SK-N-MC (cell line): ENCODE data around the gene XRCC1.

Experiments
- DNase-seq: peaks from one replicate; pipeline ENCODE4 v3.0.0-alpha.2; 2011; ENCODE audit warnings: low read depth, low spot score
- H3K27ac ChIP-seq: fragments of 200-600 bp; sonication (generic); 2 replicates; pipeline ENCODE4 v1.5.1; 2016; ENCODE audit warnings: mixed run types
- H3K36me3 ChIP-seq: fragments of 200-600 bp; sonication (generic); 2 replicates; pipeline ENCODE4 v1.6.1; 2017; ENCODE audit warnings: antibody characterized with exemption, low read length, mixed read lengths; ENCODE audit not compliant: insufficient read depth
- H3K4me3 ChIP-seq: fragments of 200-600 bp; sonication (generic); 2 replicates; pipeline ENCODE4 v1.5.1; 2016
- H3K9ac ChIP-seq: fragments of 200-600 bp; sonication (generic); 2 replicates; pipeline ENCODE4 v1.8.0; 2017; ENCODE audit warnings: mixed run types, mixed read lengths; ENCODE audit not compliant: insufficient read length
- H3K9me3 ChIP-seq: fragments of 200-600 bp; sonication (generic); 2 replicates; pipeline ENCODE4 v1.6.1; 2017; ENCODE audit warnings: low read depth, mild to moderate bottlenecking, antibody characterized with exemption, low read length, moderate library complexity, mixed read lengths
- EZH2 ChIP-seq: fragments of 200-600 bp; sonication (generic); IDR thresholded peaks from one replicate; pipeline ENCODE4 v1.6.1; 2017; ENCODE audit warnings: antibody characterized with exemption
- FOXP2 ChIP-seq: optimal IDR thresholded peaks from 2 replicates; pipeline ENCODE3; 2011; ENCODE audit warnings: mild to moderate bottlenecking, moderate library complexity; ENCODE audit not compliant: insufficient read depth; ENCODE audit errors: extremely low read length, control extremely low read depth
- POLR2AphosphoS5 ChIP-seq: IDR thresholded peaks from 2 replicates; pipeline ENCODE4 v1.6.1; 2012; ENCODE audit warnings: mild to moderate bottlenecking, low read depth, low read length, borderline replicate concordance

The XRCC1 gene, protein sequence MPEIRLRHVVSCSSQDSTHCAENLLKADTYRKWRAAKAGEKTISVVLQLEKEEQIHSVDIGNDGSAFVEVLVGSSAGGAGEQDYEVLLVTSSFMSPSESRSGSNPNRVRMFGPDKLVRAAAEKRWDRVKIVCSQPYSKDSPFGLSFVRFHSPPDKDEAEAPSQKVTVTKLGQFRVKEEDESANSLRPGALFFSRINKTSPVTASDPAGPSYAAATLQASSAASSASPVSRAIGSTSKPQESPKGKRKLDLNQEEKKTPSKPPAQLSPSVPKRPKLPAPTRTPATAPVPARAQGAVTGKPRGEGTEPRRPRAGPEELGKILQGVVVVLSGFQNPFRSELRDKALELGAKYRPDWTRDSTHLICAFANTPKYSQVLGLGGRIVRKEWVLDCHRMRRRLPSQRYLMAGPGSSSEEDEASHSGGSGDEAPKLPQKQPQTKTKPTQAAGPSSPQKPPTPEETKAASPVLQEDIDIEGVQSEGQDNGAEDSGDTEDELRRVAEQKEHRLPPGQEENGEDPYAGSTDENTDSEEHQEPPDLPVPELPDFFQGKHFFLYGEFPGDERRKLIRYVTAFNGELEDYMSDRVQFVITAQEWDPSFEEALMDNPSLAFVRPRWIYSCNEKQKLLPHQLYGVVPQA

DNA sequence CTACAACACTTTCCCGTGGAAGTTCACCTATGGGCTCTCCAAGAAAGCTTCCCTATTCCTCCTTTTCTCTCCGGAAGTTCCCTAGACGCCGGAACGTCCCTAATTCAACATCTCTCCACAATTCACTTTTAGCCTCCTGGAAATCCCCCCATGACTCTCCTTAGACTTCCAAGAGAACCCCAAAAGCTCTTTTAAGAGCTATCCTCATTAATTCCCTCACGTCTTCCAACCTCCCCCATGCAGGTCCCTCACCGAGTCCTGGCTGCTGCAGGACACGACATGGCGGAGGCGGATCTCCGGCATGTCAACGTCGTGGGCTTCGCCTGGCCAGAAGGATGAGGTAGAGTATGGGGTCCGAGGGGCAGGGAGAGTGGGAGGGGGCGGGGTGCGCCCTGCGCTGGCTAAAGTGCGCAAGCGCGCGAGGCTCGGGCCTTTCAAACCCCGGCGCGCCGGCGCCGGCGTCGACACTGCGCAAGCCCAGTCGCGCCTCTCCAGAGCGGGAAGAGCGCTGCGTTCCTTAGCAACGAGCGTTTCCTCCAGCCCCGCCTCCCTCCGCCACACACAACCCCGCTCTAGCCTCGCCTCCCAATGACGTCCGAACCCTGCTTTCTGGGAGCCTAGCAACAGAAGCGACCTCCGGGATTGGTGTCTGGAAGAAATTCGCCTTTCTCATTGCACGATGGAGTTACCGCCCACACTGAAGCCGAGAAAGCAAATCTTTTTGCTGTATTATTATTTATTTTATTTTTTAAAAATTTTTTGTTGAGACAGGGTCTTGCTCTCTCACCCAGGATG, at the start of gene XRCC1, which contains the start of gene PINLYP:
Gene XRCC1, minus strand, starts transcription at position 372 of the 795 bp plus-strand sequence. Its CDS starts 69 bp downstream, at position 303.
Gene PINLYP, plus strand, starts transcription at position 646 of the 795 bp plus-strand sequence. CDS start 1,391 bp downstream, outside the sequence.
- peak; percentile 88 for DNase-seq
- Histone ChIP-seq H3K9me3 (no peaks in the 10 kb centered on the region), H3K9ac (peak within 1 kb of the TSS; percentile 84), H3K4me3 (peak within 1 kb of the TSS; percentile 80), H3K27ac (peak within 1 kb of the TSS; percentile 48; the same call in 1 of the 2 replicates), H3K36me3 (no peaks in the 10 kb centered on the region; the same call in 1 of the 2 replicates)
- TF ChIP-seq FOXP2: no peak
- TF ChIP-seq POLR2AphosphoS5: peak; percentile 85
- TF ChIP-seq EZH2: no peak

DNA sequence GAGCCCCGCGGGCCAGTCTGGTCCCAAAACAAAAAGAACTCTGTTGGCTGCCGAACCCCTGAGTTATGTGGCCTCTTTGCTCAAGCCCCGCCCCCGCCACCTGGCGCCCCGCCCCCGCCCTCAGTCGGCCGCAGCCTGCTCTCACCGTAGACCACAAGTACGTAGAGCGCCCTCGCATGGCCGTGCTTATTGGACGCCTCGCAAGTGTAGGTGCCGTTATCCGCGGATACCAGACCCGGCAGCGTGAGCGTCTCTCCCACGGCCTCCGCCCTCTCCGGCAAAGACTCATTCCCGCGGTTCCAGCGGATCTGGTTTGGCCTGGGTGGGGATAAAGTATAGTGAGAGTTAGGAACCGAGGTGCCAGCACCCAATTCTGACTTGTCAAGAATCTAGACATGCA, 49.6 kb upstream of the XRCC1 start:
- TF ChIP-seq FOXP2: no peak
- TF ChIP-seq EZH2: no peak
- TF ChIP-seq POLR2AphosphoS5: no peak

DNA sequence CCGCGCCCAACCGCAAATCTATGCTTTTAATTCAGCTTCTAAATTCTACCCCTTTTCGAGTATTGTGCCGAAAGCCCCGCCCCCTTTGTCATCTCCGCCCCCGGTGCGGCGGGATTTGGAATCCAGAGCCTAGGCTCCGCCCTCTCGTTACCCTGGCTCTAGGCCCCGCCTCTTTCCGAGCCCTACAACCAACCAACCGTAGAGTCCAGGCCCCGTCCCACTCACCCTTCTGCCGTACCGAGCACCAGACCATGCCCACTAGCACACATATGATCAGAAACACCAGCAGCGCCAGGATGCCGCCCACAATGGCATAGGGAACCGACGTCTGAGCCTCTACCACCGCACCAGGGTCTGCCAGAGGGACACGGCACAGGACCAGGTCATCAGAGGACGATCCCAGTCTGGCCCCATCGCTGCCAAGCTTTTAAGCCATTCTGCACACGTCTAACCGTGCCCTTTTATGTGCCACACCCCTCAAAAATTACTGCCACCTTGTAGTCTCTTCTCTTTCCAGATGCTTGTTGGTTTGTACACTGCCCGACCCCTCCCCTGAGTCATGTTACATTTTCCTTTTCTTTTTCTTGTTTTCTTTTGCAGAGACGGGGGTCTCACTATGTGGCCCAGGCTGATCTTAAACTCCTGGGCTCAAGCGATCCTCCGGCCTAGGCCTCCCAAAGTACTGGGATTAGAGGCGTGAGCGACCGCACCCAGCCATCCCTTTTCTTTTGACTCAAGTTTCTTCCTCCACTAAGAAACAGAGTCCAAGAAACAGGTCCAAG, 48.8 kb upstream of the XRCC1 start:
- 0 out of 2 replicates have a peak overlapping the region, but pooled peaks have one; percentile 42 for H3K27ac ChIP-seq
- no peaks in the 10 kb centered on the region for H3K9me3 ChIP-seq
- no peak overlapping the region for H3K9ac ChIP-seq
- H3K36me3 ChIP-seq: peaks cover 7% of the 10 kb centered on the region
- no peak overlapping the region for H3K4me3 ChIP-seq
- TF ChIP-seq POLR2AphosphoS5 (no peak), FOXP2 (no peak), EZH2 (no peak)
- DNase-seq: no peak

More for the DNA sequence above, 49.6 kb upstream of the XRCC1 start:
- H3K27ac ChIP-seq: no peak overlapping the region
- DNase-seq: no peak
- H3K9me3 ChIP-seq: no peaks in the 10 kb centered on the region
- H3K36me3 ChIP-seq: peaks cover 7% of the 10 kb centered on the region
- H3K4me3 ChIP-seq: no peak overlapping the region
- no peak overlapping the region for H3K9ac ChIP-seq

DNA sequence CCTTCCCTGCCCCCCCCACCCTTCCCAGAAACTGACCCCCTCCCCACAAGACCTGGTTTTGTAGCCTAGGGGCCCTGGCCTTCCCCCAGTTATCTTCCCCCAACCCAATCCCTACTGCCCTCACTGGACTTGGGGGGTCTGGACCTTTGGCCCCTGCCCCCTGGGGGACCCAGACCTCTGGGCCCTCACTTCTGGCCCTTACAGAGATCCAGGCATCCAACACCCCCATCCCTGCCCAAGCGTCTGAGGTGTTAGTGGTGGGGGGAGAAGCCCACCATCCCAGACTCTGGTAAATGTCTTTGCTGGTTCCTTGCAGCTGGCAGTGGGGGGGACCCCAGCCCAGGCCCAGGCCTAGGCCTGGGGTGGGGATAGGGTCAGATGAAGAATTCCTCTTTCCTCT, 47.6 kb upstream of the XRCC1 start:
- no peak overlapping the region for H3K4me3 ChIP-seq
- no peak overlapping the region for H3K27ac ChIP-seq
- H3K9me3 ChIP-seq: no peaks in the 10 kb centered on the region
- H3K36me3 ChIP-seq: peaks cover 7% of the 10 kb centered on the region
- H3K9ac ChIP-seq: no peak overlapping the region
- DNase-seq: no peak
- no peak for TF ChIP-seq FOXP2
- TF ChIP-seq POLR2AphosphoS5: no peak
- no peak for TF ChIP-seq EZH2

DNA sequence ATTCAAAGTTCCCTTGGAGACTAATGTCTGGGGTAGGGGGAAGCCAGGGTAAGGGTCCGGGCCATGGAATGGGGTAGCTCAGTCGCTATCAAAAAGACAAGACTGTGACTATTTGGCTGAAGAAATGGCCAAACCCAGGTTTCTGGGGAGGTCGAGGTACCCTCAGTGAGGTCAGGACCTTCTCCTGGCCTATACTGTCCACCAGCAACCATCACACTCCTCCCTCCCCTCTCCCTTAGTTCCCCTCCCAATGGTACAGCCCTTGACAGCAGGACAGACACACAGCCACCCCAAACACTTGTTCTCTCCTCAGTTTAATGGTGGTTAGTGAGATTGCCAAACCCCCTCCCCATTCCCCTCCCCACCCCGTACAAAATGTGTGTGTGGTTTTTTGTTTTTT, 46.7 kb upstream of the XRCC1 start:
- TF ChIP-seq POLR2AphosphoS5: no peak
- TF ChIP-seq EZH2: no peak
- TF ChIP-seq FOXP2: no peak
- Histone ChIP-seq H3K27ac (peak overlapping the region; percentile 54), H3K36me3 (peaks cover 7% of the 10 kb centered on the region), H3K9me3 (no peaks in the 10 kb centered on the region), H3K9ac (no peak overlapping the region), H3K4me3 (no peak overlapping the region)
- no peak for DNase-seq

DNA sequence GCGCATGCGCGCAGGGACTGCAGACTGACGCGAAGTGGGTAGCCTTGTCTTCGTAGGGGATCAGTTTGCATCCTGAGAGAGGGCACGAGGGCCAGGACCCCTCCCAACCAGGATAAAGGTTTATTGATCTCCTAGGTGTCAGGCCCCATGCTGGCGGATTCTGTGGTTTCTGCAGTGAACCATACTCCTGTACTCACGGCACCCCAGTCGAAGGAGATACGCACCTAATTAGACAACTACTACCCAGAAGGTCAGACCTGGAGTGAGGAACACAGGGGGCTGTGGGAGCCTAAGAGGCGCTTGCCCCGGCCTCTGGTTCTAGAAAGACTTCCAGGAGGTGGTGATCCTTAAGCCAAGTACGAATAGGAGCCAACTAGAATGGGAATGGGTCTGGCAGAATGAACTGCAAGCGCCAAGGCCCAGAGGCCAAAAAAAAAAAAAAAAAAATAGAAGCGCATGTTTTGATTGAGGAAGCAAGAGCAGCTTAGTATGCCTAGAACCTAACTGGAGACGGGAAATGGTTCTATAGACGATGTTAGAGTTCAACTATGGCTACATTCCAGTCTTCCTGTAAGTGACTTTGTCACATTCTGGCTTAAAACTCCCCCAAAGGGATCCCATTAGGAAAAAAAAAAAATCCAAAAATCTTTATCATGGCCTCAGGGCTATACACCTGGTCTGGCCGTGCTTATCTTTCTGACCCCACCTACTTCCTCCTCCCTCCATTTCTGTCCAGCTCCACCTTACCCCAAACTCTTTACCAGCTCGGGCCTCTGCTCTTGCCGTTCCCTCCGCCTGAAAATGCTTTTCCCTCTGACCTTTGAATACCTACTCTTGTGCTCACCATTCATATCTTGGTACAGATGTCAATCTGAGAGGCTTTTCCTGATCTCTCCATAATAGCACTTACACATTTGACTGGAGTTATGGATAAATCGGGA, 45.0 kb upstream of the XRCC1 start:
- Histone ChIP-seq H3K4me3 (peak overlapping the region; percentile 89), H3K36me3 (peaks cover 7% of the 10 kb centered on the region), H3K9me3 (no peaks in the 10 kb centered on the region), H3K27ac (peak overlapping the region; percentile 98), H3K9ac (peak overlapping the region; percentile 94)
- no peak for DNase-seq
- no peak for TF ChIP-seq EZH2
- TF ChIP-seq POLR2AphosphoS5: no peak
- TF ChIP-seq FOXP2: no peak
